Brain pericyte (primary cell): ENCODE data around the gene AFDN.
"Not testable (repeated sequence)": the region's sequence is repeated elsewhere in the genome, so short reads cannot be mapped to it uniquely, and the experiment has no call there.

ENCODE experiments used
- DNase-seq: peaks from one replicate; pipeline ENCODE4 v3.0.0-alpha.2; 2012; ENCODE audit warnings: low read depth, low spot score

The AFDN gene

GRCh38 chr6:167949121-167949684, 122.5 kb downstream of the AFDN start:
- DNase-seq: no peak

GRCh38 chr6:167951781-167952511, 125.2 kb downstream of the AFDN start:
- DNase-seq: no peak

GRCh38 chr6:167952512-167952859, 125.8 kb downstream of the AFDN start:
- DNase-seq: no peak

- no peak for DNase-seq
Measured at GRCh38 chr6:167953551-167953950, 126.8 kb downstream of the AFDN start.

- DNase-seq: no peak
Measured at GRCh38 chr6:167954151-167954550, 127.4 kb downstream of the AFDN start.

- no peak for DNase-seq
Measured at GRCh38 chr6:167956491-167956890, 129.8 kb downstream of the AFDN start.

GRCh38 chr6:167956983-167957492, 130.3 kb downstream of the AFDN start:
- no peak for DNase-seq

GRCh38 chr6:167957626-167958025, 130.9 kb downstream of the AFDN start:
- no peak for DNase-seq

- DNase-seq: no peak
Measured at GRCh38 chr6:167960579-167960978, 133.9 kb downstream of the AFDN start.

GRCh38 chr6:167962711-167963110, 136.0 kb downstream of the AFDN start:
- no peak for DNase-seq

- DNase-seq: no peak
Measured at GRCh38 chr6:167963589-167964057, 136.9 kb downstream of the AFDN start.

GRCh38 chr6:167965592-167966539, 139.2 kb downstream of the AFDN start:
- no peak for DNase-seq

GRCh38 chr6:167966540-167966905, 139.8 kb downstream of the AFDN start:
- no peak for DNase-seq

GRCh38 chr6:167968091-167968490, 141.4 kb downstream of the AFDN start:
- DNase-seq: no peak

- DNase-seq: no peak
Measured at GRCh38 chr6:167970230-167970629, 143.5 kb downstream of the AFDN start.

- no peak for DNase-seq
Measured at GRCh38 chr6:167972193-167972592, 145.5 kb downstream of the AFDN start.

GRCh38 chr6:167973148-167973885, 146.6 kb downstream of the AFDN start:
- DNase-seq: no peak

- DNase-seq: no peak
Measured at GRCh38 chr6:167974640-167975344, 148.1 kb downstream of the AFDN start.

- DNase-seq: no peak
Measured at GRCh38 chr6:167975458-167975857, 148.7 kb downstream of the AFDN start.

- not testable (repeated sequence) for DNase-seq
Measured at GRCh38 chr6:167976116-167976657, 149.5 kb downstream of the AFDN start.

GRCh38 chr6:167976708-167977107, 150.0 kb downstream of the AFDN start:
- DNase-seq: no peak
